ENCODE data around the gene MEF2A.

The MEF2A gene

DNA sequence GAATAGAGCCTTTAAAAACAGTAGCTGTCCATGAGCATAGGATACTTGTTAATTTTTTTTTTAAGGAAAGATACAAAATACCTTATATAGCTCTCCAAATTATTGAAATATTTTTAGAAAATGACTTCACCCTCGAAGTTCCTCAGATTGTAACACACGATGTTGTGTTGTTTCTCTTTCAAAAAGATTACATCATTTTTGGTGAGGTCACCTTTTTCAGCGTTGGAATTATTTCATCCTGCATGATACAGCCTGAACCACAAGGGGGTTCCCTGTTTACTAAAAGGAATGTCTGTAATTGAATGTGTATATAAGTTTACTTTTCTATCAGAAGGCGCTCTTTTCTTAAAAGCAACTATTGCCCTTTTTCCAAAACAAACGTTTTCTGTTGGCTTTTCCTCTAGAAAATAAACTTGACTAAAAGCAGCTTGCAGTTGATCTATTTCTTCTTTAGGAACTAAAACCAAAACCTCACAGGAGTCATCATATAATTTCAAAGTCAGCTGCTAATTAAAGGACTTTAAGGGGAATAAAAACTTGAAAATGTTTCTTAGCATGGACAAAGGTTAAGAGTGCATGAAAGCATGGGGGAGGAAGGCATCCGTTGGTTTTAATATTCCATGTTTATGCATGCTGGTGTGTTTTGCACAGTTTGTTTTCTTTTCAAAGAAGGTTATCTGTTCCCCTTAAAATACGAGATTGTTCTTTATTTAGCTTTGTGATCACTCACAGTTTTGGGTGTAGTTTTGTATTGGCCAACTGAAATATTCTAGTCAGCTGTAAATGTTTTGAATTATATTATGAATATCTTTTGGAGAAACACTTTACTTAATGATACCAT is 138.0 kb downstream of the MEF2A start:
- TF ChIP-seq GATA1 (IDR thresholded peaks at IDR 0.05; ENCODE audit: low read depth, low read length) (no peak), POLR2A (IDR thresholded peaks at IDR 0.05; ENCODE audit: low read length) (no peak)
- DNase-seq = peak; percentile 88 to 93

DNA sequence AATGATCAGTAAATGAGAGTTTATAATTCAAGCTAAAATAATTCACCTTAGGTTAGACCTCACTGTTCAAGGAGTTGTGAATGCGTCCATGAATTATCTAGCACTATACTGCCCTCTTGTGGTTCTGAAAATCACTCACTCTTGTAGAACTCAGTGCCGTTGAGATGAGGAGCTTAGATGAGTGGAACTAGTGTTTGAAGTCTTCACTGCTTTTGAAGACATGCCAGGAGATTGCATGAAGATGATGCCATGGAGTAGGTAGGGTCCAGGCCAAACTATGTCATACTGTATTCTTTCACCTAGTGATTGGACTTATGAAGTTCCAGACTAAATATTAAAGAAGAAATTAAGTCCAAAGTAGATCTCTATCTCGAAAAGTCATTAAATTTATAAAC is 138.7 kb downstream of the MEF2A start:
- no peak for TF ChIP-seq GATA1 (IDR thresholded peaks at IDR 0.05; ENCODE audit: low read depth, low read length)
- TF ChIP-seq POLR2A (IDR thresholded peaks at IDR 0.05; ENCODE audit: low read length) = no peak
- peak; percentile 89 to 95 for DNase-seq

DNA sequence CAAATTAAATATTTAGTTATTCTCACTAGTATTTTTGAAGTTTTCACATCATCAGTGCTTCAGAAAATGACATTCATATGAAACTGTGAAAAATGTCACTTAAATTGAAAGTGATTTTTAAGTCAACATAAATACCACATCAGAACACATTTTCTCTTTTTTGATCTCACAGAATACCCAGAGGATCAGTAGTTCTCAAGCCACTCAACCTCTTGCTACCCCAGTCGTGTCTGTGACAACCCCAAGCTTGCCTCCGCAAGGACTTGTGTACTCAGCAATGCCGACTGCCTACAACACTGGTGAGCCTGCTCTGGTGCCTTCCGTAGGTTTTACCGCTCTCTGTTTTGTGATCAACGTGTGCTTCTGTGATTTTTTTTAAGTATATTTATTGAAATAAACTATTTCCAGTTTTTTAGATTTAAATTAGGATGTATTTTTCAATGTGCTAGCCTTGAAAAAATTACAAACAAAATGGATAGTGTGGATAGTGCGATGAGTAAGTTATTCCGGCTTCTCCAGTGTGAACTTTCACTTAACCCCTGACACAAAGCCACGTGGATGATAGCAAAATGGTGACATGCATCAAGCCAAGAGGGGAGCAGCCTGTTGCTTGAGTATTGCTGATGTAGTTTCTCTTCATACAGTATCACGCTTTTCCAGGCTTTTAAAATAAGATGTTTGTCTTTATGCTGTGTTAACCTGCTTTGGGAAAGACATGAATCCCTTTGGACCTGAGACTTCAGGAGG is 140.9 kb downstream of the MEF2A start:
- TF ChIP-seq GATA1 (IDR thresholded peaks at IDR 0.05; ENCODE audit: low read depth, low read length) = no peak
- no peak for TF ChIP-seq POLR2A (IDR thresholded peaks at IDR 0.05; ENCODE audit: low read length)
- no peak for DNase-seq

DNA sequence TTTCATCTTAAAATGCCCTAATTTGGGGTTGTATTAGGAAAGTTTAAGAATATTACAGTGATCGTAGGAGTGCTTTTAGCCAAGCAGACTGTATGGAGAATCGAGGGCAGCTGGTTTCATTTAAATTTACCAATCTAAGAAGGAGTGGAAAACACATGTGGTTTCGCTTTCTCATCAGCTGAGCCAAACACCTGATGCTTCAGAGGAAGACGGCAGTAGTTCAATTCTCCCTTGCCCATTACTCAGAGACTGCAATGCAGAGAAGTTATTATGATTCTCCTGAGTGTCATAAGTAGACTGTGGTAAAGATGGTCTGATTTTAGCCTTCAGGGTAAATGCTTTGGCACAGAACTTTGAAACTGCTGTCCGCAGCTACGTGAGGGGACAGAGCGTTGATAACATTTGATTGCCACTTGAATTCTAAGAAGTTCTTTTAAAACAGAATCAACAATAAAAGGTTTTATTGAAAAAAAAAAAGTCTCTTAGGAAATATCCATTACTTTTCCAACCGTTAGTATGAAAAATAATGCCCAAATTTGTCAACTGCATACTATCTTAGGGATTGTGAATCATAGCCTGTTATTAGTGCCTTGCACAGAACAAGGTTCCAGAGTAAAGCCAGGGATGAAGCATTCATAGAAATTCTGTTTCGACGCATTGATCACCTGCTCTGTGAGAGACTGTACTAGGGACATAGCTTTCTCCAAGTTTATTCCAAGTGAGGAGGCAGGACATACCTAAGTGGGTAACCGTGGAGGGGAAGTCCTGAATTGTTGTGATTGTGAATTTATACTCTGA is 141.9 kb downstream of the MEF2A start:
- DNase-seq = no peak
- TF ChIP-seq GATA1 (IDR thresholded peaks at IDR 0.05; ENCODE audit: low read depth, low read length) (no peak), POLR2A (IDR thresholded peaks at IDR 0.05; ENCODE audit: low read length) (no peak)

GRCh38 chr15:99708563-99708962 is 142.8 kb downstream of the MEF2A start:
- TF ChIP-seq POLR2A (IDR thresholded peaks at IDR 0.05; ENCODE audit: low read length) (no peak), GATA1 (IDR thresholded peaks at IDR 0.05; ENCODE audit: low read depth, low read length) (no peak)
- DNase-seq = peak; percentile 57 to 80

DNA sequence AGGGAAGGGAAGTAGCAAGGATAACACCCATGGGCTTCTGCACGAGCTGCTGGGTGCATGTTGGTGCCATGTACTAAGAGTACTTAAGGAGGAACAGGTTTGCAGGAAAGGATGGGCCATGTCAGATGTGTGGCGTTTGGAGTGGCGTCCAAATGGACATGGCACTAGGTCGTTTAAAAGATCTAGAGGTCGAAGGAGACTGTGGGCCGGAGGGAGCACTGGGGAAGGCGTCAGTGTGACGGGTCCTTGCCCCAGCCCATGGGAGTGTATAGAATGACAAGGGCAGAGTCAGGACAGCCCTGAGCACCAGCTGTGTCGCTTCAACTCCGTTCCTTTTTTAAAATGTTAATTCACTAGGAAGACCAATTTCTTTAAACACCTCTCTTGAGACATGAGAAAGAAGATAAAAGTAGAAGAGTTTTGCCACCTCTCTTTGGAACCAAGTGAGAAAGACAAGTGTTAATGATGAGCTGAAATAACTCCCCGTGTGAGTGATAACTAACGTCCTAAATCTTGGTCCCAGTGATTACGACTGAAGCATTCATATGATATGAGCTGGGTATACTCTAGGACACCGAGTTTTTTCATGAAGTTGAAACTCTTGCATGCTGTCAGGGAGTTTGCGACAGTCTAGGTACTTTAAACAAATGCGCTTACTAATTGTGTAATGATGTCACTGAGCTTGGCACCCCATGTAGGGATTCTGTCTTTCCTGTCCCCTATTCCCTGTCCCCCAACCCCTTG is 143.6 kb downstream of the MEF2A start:
- no peak for DNase-seq
- TF ChIP-seq POLR2A (IDR thresholded peaks at IDR 0.05; ENCODE audit: low read length) = no peak
- TF ChIP-seq GATA1 (IDR thresholded peaks at IDR 0.05; ENCODE audit: low read depth, low read length) = no peak

GRCh38 chr15:99711625-99712024 is 145.8 kb downstream of the MEF2A start:
- TF ChIP-seq POLR2A (IDR thresholded peaks at IDR 0.05; ENCODE audit: low read length) = no peak
- no peak for TF ChIP-seq GATA1 (IDR thresholded peaks at IDR 0.05; ENCODE audit: low read depth, low read length)
- DNase-seq = no peak

- TF ChIP-seq GATA1 (IDR thresholded peaks at IDR 0.05; ENCODE audit: low read depth, low read length) (no peak), POLR2A (IDR thresholded peaks at IDR 0.05; ENCODE audit: low read length) (no peak)
- no peak for DNase-seq
Observed at GRCh38 chr15:99712415-99712814, 146.6 kb downstream of the MEF2A start.

GRCh38 chr15:99716540-99717095 is 150.8 kb downstream of the MEF2A start:
- no peak for DNase-seq
- no peak for TF ChIP-seq GATA1 (IDR thresholded peaks at IDR 0.05; ENCODE audit: low read depth, low read length)
- TF ChIP-seq POLR2A (IDR thresholded peaks at IDR 0.05; ENCODE audit: low read length) = no peak

GRCh38 chr15:99717161-99718009 is 151.6 kb downstream of the MEF2A start:
- no peak for DNase-seq
- no peak for TF ChIP-seq GATA1 (IDR thresholded peaks at IDR 0.05; ENCODE audit: low read depth, low read length)

GRCh38 chr15:99718421-99718820 is 152.6 kb downstream of the MEF2A start:
- DNase-seq = no peak
- TF ChIP-seq GATA1 (IDR thresholded peaks at IDR 0.05; ENCODE audit: low read depth, low read length) (no peak), POLR2A (IDR thresholded peaks at IDR 0.05; ENCODE audit: low read length) (no peak)

DNA sequence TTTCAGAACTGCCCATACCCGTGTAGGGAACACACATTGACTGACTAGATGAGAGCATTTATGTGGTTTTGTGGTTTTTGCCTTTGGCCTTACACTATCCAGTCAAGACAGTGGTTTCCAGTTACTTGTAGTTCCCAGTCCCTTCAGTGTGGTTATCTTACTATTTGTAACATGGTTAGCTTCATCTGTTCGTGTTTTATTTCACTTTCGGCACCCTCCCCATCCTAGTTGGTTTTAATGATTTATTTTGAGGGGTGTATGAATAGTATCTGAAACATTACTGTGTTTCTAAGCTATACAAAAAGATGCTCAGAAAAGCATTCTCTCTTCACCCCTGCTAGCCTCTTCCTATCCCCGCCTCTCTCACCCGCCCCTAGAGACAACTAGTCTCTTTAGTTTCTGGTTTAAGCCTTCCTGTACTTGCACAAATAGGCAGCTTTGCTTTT is 153.3 kb downstream of the MEF2A start:
- TF ChIP-seq GATA1 (IDR thresholded peaks at IDR 0.05; ENCODE audit: low read depth, low read length) = no peak
- no peak for TF ChIP-seq POLR2A (IDR thresholded peaks at IDR 0.05; ENCODE audit: low read length)
- DNase-seq = no peak

Data from erythroblast (primary cell).